ENCODE data around the gene CEP164. TPM values are rescaled to one million over a fixed set of nuclear protein-coding genes. Genes with fewer than 3 reads are reported as not detected.

Gene CEP164
- total RNA-seq, 1 donor from 2014 or later: 20.3 TPM

DNA sequence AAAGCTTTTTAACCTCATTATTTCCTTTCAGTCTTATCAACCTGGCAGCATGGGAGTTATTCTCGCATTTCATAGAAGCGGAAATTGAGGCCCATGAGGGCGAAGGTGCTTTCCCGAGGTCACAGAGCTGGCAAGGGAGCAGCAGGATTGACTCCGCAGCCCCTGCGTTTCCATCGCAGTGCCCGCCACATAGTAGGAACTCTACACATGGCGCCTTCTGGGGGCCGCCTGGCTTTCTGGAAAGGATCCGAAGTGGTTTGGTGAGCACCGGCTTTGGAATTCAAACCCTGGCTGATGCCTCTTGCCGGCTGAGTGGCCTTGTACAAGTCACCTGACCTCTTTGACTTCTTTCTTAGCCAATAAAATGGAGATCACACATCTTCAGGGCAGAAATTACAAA, 93.4 kb downstream of the CEP164 start:
- DNase-seq (ENCODE audit: low read depth) (no peak), FAIRE-seq (no peak)
- Histone ChIP-seq H3K27me3 (ENCODE audit: control insufficient read depth, insufficient read depth, low read length) (peaks cover 4% of the 10 kb centered on the region), H3K36me3 (ENCODE audit: control insufficient read depth, insufficient read depth, low read length) (no peaks in the 10 kb centered on the region), H3K4me3 (ENCODE audit: low read depth, low read length) (no peak overlapping the region)
- TF ChIP-seq, protein P1, sequence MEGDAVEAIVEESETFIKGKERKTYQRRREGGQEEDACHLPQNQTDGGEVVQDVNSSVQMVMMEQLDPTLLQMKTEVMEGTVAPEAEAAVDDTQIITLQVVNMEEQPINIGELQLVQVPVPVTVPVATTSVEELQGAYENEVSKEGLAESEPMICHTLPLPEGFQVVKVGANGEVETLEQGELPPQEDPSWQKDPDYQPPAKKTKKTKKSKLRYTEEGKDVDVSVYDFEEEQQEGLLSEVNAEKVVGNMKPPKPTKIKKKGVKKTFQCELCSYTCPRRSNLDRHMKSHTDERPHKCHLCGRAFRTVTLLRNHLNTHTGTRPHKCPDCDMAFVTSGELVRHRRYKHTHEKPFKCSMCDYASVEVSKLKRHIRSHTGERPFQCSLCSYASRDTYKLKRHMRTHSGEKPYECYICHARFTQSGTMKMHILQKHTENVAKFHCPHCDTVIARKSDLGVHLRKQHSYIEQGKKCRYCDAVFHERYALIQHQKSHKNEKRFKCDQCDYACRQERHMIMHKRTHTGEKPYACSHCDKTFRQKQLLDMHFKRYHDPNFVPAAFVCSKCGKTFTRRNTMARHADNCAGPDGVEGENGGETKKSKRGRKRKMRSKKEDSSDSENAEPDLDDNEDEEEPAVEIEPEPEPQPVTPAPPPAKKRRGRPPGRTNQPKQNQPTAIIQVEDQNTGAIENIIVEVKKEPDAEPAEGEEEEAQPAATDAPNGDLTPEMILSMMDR (IDR thresholded peaks at IDR 0.05; ENCODE audit: insufficient read depth, low read length, severe bottlenecking): no peak

DNA sequence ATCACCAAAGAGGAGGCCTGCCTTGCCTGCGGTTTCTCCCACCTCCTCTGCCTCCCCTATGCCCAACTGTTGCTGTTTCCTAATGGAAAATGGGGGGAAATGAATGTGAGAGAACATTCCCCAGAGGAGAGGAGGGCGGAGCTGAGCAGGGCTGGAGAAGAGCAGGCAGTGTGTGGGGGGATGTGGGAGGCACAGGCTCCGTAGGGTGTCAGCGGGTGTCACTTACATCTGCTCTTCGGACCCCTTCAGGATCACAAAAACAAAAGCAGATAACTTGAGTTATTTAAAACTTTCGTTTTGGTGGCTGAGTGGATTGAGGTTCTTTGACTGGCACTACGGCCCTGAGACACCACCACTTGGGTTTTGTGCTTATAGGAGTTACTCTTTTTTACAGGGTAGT, 93.8 kb downstream of the CEP164 start:
- DNase-seq (ENCODE audit: low read depth) (no peak), FAIRE-seq (no peak)
- TF ChIP-seq, protein P1 (IDR thresholded peaks at IDR 0.05; ENCODE audit: insufficient read depth, low read length, severe bottlenecking): no peak

DNA sequence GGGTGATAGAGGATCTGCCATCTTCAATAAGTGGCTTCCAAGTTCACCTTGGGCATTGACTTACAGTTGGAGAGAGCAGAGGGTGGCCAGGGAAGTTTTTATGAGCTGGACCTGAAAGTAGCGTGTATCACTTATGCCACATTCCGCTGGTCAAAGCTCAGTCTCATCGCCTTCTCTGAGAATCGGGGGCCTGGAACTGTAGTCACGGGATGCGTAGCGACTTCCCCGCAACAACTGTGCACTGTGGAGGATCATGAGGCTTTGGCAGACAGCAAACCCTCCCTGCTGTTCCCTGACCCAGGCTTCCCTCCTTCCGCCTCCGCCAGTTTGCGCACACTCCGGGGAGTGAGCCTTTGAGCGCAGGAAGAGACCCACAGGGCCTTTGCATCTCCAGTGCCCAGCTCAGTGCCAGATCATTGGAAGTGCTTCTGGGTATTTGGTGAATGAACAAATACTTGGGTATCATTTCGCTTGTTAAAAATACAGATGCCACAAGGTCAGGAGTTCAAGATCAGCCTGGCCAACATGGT, 95.5 kb downstream of the CEP164 start:
- Histone ChIP-seq H3K27me3 (ENCODE audit: control insufficient read depth, insufficient read depth, low read length) (peaks cover 2% of the 10 kb centered on the region), H3K36me3 (ENCODE audit: control insufficient read depth, insufficient read depth, low read length) (no peaks in the 10 kb centered on the region), H3K4me3 (ENCODE audit: low read depth, low read length) (no peak overlapping the region)
- no peak for DNase-seq (ENCODE audit: low read depth)
- TF ChIP-seq, protein P1 (IDR thresholded peaks at IDR 0.05; ENCODE audit: insufficient read depth, low read length, severe bottlenecking): no peak
- no peak for FAIRE-seq

More for the DNA sequence above, 93.8 kb downstream of the CEP164 start:
- peaks cover 3% of the 10 kb centered on the region for H3K27me3 ChIP-seq (ENCODE audit: control insufficient read depth, insufficient read depth, low read length)
- H3K4me3 ChIP-seq (ENCODE audit: low read depth, low read length): no peak overlapping the region
- H3K36me3 ChIP-seq (ENCODE audit: control insufficient read depth, insufficient read depth, low read length): no peaks in the 10 kb centered on the region

DNA sequence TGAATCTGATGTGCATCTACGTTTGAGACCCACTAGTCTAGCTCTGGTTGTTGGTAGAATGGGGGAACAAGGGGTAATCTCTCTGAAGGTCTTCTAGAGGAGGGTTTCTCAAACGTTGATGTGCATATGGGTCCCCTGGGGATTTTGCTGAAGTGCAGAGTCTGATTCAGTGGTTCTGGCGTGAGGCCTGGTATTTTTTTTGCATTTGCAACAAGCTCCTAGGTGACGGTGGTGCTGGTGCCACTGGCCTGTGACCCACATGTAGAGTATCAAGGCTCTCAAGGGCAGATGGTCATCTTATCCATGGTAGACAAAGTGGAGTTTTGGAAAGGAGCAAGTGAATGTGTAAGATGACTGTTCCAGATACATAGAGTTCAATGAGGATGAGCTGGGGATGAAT, 97.1 kb downstream of the CEP164 start:
- DNase-seq (ENCODE audit: low read depth) (no peak), FAIRE-seq (no peak)
- Histone ChIP-seq H3K36me3 (ENCODE audit: control insufficient read depth, insufficient read depth, low read length) (no peaks in the 10 kb centered on the region), H3K4me3 (ENCODE audit: low read depth, low read length) (no peak overlapping the region), H3K27me3 (ENCODE audit: control insufficient read depth, insufficient read depth, low read length) (peaks cover 2% of the 10 kb centered on the region)
- TF ChIP-seq, protein P1 (IDR thresholded peaks at IDR 0.05; ENCODE audit: insufficient read depth, low read length, severe bottlenecking): no peak

DNA sequence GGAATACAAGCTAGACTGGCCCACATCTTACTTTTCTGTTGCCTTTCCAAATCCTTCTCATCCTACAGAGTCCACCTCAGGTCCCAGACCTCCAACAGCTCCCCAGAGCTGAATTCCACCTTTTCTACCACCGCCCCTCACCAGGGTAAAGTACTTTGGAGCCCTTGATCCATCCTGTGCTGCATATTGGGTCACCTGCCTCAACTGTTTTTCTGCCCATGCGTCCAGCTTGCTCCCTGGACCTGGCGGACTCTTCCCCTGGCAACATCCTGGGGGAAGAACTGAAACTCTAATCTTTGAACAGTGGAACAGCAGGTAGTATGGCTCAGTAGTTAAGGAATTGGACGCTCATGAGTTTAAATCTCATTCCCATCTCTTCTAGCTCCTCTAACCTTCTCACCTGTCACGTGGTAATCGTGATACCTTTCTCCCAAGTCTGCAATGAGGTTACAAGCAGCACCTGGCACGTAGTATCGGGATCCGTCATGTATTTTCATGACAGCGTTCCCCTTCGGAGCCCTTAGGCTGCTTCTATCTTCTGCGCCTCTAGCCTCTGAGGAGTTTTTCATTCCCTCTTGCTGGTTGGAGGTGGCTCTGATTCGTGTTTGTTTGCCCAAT, 98.1 kb downstream of the CEP164 start:
- Histone ChIP-seq H3K4me3 (ENCODE audit: low read depth, low read length) (no peak overlapping the region), H3K27me3 (ENCODE audit: control insufficient read depth, insufficient read depth, low read length) (peaks cover 2% of the 10 kb centered on the region), H3K36me3 (ENCODE audit: control insufficient read depth, insufficient read depth, low read length) (no peaks in the 10 kb centered on the region)
- FAIRE-seq (peak; percentile 32), DNase-seq (ENCODE audit: low read depth) (no peak)
- TF ChIP-seq, protein P1 (IDR thresholded peaks at IDR 0.05; ENCODE audit: insufficient read depth, low read length, severe bottlenecking): no peak

DNA sequence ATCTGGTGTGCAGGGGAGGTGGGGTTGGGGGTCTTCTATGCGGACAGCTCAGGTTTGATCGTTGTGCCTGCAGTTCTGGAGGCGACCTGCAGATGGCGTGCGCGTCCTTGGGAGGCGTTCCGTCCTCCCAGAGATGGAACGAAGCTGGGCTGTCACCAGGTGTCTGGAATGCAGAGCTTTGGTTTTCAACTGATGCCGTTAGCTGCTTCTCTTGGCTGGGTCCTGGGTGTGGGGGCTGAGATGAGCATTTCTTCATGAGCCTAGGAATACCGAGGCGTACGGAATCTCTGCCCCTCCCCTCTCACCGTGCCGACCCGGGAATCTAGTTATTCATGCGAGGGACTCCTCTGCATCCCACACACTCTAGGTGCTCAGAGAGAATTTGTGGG, 98.6 kb downstream of the CEP164 start:
- peak; percentile 20 for DNase-seq (ENCODE audit: low read depth)
- H3K4me3 ChIP-seq (ENCODE audit: low read depth, low read length): no peak overlapping the region
- peaks cover 2% of the 10 kb centered on the region for H3K27me3 ChIP-seq (ENCODE audit: control insufficient read depth, insufficient read depth, low read length)
- TF ChIP-seq, protein P1 (IDR thresholded peaks at IDR 0.05; ENCODE audit: insufficient read depth, low read length, severe bottlenecking): peak; percentile 97
- no peaks in the 10 kb centered on the region for H3K36me3 ChIP-seq (ENCODE audit: control insufficient read depth, insufficient read depth, low read length)
- peak; percentile 32 for FAIRE-seq

All from bronchial epithelial cell (primary cell).